Measurements from ENCODE around the gene PCBD2. TPM values are rescaled to one million over a fixed set of nuclear protein-coding genes. Genes with fewer than 3 reads are reported as not detected.
A peak's percentile ranks its signal among the peaks of the same experiment; 100 is the strongest.
"Not testable (repeated sequence)": the region's sequence is repeated elsewhere in the genome, so short reads cannot be mapped to it uniquely, and the experiment has no call there.

Gene PCBD2
- 5.7 TPM for total RNA-seq

DNA sequence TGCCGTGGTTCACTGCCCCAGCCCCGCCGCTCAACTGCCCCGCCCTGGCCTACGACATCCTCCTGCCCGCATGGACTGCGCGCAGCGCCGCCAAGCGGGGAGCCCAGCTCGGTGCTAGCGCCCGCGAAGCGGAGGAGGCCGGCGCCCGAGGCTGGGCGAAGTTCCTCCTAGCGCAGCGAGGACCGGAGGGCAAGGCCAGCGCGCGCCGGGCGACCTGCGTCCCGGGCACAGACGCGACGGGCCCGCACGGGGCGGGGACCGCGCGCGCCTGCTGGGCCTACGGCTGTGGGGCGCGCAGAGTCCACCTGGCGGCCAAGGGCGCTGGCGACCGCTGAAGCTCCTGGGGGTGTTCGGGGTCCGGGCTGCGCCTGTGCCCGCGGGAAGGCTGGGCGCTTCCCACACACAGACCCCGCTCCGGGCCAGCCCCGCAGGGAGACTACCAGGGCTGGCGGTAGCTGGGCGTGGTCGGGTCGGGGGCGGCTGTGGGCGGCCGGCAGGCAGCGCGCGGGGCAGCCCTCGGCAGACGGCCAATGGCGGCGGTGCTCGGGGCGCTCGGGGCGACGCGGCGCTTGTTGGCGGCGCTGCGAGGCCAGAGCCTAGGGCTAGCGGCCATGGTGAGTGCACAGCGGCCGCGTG lies at the start of gene PCBD2:
Gene PCBD2, plus strand, starts transcription at position 522 of the 636 bp plus-strand sequence. Its CDS starts 9 bp downstream, at position 531.
- peak; percentile 83 for DNase-seq

- DNase-seq = not testable (repeated sequence)
Observed at GRCh38 chr5:134856465-134856864, 48.5 kb upstream of the PCBD2 start.

GRCh38 chr5:134857401-134857800 lies 47.5 kb upstream of the PCBD2 start:
- no peak for DNase-seq

GRCh38 chr5:134864707-134865106 lies 40.2 kb upstream of the PCBD2 start:
- no peak for DNase-seq

DNA sequence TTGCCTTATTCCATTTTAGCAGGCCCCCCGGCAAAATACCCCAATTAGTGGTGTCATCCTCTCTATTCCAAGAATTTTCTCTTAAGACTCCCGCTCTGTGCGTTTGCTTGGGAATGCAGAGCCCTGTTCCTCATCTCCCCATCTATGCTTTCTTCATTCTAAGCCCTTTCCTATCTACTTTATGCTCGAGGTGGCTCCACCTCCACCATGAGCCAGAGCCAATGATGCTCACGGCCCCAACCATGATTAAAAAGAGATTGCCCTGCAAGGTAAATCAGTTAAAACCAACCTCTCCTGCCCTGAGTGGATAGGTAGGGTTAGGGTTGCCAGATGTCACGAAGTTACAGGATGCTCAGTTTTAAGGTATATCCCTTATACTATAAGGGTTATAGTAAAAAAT lies 31.4 kb upstream of the PCBD2 start:
- no peak for DNase-seq

DNA sequence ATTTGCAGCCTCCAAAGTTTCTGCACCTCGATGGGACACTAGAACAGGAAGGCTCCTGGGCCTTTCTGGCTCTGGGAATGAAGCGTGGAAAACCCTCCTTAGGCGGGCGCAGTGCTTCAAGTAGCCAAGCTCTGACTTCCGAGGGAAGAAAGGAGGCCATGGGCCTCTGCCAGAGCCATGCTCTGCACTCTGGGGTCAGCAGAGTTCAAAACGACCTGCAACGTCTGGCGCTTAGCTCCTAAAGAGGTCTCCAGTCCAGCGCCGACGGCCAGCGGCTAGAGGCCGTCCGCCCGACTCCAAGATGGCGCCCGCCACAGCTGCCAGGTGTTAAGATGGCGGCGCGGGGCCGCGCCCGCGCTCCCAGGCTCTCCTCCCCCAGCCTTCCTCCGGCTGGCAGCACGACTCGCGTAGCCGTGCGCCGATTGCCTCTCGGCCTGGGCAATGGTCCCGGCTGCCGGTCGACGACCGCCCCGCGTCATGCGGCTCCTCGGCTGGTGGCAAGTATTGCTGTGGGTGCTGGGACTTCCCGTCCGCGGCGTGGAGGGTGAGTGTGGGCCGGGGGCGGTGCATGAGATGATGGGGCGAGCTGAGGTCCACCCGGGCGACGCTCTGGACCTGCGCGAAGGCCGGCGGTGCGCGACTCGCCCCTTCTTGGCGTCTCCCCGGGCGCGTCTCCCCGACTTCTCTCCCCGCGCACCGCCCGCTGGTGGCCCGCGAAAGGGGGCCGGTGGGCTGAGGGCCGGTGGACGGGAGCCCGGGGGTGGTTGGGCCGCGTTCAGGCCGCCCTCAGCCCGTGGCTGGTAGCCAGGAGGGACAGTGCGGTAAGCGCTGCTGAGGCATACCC lies 30.7 kb upstream of the PCBD2 start, which contains the start of gene TXNDC15:
Gene TXNDC15, plus strand, starts transcription at position 385 of the 844 bp plus-strand sequence. Its CDS starts 57 bp downstream, at position 442.
- peak; percentile 84 for DNase-seq

DNA sequence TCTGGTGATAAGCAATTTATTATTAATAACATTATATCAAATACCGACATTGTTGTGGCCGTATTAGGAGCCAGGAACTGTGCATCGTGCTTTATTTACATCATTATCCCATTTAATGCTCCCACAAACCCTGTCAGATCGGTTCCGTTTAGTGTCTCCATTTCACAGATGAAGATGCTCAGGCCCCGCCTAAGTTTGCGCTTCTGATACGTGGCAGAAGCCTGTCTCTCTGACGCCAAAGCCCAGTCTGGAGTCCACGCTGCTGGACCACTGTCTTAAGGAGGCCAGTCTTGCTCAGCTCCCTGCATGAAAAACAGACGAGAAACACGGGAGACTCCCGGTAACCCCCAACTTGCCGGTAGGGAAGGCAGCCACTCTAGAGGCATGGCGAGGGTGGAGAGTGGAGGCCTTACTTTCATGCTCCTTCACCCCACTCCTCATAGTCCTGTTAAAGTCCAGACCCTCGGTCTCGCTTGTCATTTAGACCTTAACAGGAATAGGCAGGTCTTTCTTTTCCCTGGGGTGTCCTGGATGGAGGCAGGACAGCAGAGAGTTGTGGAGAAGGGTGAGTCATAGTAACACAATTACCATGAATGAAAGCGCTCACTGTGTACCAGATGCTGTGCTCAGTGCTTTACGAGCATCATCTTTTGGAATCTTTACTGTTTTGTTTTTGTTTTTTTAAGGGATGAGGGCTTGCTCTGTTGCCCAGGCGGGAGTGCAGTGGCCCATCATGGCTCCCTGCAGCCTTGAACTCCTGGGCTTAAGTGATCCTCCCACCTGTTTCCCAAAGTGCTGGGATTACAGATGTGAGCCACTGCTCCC lies 29.9 kb upstream of the PCBD2 start:
- DNase-seq = peak; percentile 82

GRCh38 chr5:134877159-134877558 lies 27.8 kb upstream of the PCBD2 start:
- no peak for DNase-seq

DNA sequence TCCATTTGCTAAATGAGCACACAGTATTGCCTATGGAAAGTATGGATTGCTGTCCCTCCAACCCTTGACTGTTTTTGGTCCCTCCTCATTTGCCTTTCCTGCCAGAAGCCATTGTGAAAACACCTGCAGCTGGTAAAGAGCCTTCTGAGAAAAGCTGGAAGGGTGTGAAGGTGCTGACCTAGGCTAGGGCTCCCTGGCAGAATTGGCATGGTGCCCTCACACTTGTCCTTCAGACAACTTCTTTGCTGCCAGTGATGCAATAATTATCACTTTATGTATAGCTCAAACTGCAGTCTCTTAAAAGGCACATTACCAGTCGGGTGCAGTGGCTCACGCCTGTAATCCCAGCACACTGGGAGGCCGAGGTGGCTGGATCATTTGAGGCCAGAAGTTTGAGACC lies 26.5 kb upstream of the PCBD2 start:
- DNase-seq = no peak

GRCh38 chr5:134879456-134879855 lies 25.5 kb upstream of the PCBD2 start:
- no peak for DNase-seq

DNA sequence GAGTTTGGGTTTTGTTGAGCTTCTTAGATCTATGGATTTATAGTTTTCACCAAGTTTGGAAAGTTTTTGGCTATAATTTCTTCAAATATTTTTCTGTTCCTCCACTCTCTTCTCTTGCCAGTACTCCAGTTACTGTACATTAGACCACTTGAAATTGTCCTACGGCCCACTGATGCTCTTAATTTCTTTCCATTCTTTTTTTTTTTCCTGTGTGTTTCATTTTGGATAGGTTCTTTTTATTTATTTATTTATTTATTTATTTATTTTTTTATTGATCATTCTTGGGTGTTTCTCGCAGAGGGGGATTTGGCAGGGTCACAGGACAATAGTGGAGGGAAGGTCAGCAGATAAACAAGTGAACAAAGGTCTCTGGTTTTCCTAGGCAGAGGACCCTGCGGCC lies 24.0 kb upstream of the PCBD2 start:
- DNase-seq = not testable (repeated sequence)

DNA sequence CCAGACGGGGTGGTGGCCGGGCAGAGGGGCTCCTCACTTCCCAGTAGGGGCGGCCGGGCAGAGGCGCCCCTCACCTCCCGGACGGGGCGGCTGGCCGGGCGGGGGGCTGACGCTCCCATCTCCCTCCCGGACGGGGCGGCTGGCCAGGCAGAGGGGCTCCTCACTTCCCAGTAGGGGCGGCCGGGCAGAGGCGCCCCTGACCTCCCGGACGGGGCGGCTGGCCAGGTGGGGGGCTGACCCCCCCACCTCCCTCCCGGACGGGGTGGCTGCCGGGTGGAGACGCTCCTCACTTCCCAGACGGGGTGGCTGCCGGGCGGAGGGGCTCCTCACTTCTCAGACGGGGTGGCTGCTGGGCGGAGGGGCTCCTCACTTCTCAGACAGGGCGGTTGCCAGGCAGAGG lies 23.2 kb upstream of the PCBD2 start:
- not testable (repeated sequence) for DNase-seq

DNA sequence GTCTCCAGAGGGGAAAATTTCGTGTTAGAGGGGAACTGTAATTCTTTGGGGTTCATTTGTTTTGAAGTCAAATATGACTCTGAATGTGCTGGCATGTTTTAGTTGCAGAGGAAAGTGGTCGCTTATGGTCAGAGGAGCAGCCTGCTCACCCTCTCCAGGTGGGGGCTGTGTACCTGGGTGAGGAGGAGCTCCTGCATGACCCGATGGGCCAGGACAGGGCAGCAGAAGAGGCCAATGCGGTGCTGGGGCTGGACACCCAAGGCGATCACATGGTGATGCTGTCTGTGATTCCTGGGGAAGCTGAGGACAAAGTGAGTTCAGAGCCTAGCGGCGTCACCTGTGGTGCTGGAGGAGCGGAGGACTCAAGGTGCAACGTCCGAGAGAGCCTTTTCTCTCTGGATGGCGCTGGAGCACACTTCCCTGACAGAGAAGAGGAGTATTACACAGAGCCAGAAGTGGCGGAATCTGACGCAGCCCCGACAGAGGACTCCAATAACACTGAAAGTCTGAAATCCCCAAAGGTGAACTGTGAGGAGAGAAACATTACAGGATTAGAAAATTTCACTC lies 17.3 kb upstream of the PCBD2 start:
- no peak for DNase-seq

- no peak for DNase-seq
Observed at GRCh38 chr5:134889335-134889734, 15.6 kb upstream of the PCBD2 start.

GRCh38 chr5:134891473-134891872 lies 13.5 kb upstream of the PCBD2 start:
- no peak for DNase-seq

GRCh38 chr5:134892282-134892681 lies 12.6 kb upstream of the PCBD2 start:
- DNase-seq = no peak

GRCh38 chr5:134892926-134893325 lies 12.0 kb upstream of the PCBD2 start:
- no peak for DNase-seq

DNA sequence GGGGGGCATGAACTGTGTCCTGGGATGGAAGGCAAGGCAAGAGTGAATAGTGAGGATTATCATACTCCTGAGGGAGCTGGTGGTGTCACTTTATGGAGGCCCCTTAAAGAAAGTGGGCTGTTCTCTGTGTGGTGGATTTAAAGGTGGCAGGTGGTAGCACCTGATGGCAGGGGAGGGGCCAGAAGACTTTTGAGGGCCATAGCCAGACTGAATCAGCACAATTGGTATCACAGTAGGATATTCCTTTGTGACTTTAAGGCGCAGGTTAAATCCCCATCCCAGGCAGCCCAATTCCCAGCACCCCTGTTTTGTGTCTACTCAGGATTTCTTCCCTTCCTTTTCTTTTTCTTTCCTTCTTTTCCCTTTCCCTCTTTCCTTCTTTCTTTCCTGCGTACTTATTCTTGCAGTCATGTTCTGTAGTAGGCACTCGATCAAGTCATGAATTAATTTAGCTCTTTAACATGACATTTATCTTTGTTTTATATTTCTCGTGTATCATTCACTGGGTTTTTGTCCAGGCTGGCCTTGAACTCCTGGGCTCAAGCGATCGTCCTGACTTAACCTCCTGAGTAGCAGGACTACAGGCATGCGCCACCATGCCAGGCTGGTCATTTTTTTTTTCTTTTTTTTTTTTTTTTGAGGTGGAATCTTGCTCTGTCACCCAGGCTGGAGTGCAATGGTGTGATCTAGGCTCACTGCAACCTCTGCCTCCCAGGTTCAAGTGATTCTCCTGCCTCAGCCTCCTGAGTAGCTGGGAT lies 11.0 kb upstream of the PCBD2 start:
- no peak for DNase-seq

- no peak for DNase-seq
Observed at GRCh38 chr5:134902071-134902801, 2.7 kb upstream of the PCBD2 start.

DNA sequence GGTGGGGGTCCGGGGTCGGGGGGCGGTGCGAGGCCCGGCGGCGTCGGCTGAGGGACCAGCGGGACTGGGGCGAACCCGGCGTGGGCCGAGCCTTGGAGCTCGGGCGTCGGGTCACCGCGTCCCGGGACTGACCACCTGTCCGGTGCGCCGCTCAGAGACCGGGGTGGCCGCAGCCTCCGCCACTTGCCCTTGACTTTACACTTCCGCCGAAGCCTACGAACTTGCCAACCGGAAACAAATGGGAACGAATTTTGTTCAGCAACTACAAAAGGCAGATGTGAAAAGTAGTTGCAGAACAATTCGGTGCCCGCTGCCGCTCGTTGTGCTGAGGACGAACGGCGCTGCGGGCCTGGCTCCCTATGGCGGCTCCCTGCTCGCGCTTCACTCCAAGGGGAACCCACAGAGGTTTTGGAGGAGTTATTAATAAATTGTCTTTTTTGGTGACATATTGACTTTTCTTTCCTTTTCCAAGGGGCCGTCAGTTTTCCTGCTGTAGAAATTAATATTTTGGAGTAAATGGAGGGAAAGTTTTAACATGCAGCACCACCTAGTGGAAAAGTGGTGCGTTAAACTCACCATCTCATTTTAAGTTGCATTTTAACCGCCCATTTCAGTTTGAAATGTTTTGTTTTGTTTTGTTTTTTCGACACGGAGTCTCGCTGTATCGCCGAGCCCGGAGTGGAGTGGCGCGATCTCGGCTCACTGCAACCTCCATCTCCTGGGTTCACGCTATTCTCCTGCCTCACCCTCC lies 490 bp downstream of the PCBD2 start:
- DNase-seq = peak; percentile 73

Measured in skin of body (tissue), 2 donors.